Skeletal muscle tissue (tissue), 4 donors: ENCODE data around the gene CADM4. TPM values are rescaled to one million over a fixed set of nuclear protein-coding genes. Genes with fewer than 3 reads are reported as not detected.
"Not testable (repeated sequence)": the region's sequence is repeated elsewhere in the genome, so short reads cannot be mapped to it uniquely, and the experiment has no call there.

Experiments used
- H3K27ac ChIP-seq: one replicate; pipeline ENCODE4 v1.7.0; 2013; ENCODE audit warnings: mild to moderate bottlenecking, low read depth, low read length, inconsistent platforms
- H3K27me3 ChIP-seq, 3 donors: one replicate each; pipeline ENCODE4 v1.7.0; 2013; ENCODE audit warnings: low read length in 3 of 3; ENCODE audit not compliant: control insufficient read depth in 3 of 3, insufficient read depth in 3 of 3
- H3K36me3 ChIP-seq, 3 donors: one replicate each; pipeline ENCODE4 v1.7.0; 2013; ENCODE audit warnings: low read length in 3 of 3; ENCODE audit not compliant: control insufficient read depth in 3 of 3, insufficient read depth in 3 of 3
- H3K4me1 ChIP-seq, 3 donors: one replicate each; pipeline ENCODE4 v1.7.0; 2013; ENCODE audit warnings: low read length in 3 of 3, mild to moderate bottlenecking in 3 of 3; ENCODE audit not compliant: control insufficient read depth in 3 of 3, insufficient read depth in 3 of 3
- H3K4me3 ChIP-seq, 3 donors: one replicate each; pipeline ENCODE4 v1.7.0; 2013; ENCODE audit warnings: low read length in 3 of 3
- H3K9ac ChIP-seq, 3 donors: one replicate each; pipeline ENCODE4 v1.7.0; 2013; ENCODE audit warnings: low read length in 3 of 3, mild to moderate bottlenecking in 3 of 3, moderate library complexity in 2 of 3, low read depth in 1 of 3
- H3K9me3 ChIP-seq, 3 donors: one replicate each; pipeline ENCODE4 v1.7.0; 2013; ENCODE audit warnings: low read length in 3 of 3; ENCODE audit not compliant: control insufficient read depth in 3 of 3
- total RNA-seq: library from RNA; depleted of rRNA; stranded (reverse); fragments of >200 nt; gene quantifications from one replicate; pipeline ENCODE4 v1.2.3, GENCODE V29; 2014
- donor health status: Osteomylitis.

Gene CADM4
- total RNA-seq, 1 donor from 2014 or later, result 7.8 TPM

DNA sequence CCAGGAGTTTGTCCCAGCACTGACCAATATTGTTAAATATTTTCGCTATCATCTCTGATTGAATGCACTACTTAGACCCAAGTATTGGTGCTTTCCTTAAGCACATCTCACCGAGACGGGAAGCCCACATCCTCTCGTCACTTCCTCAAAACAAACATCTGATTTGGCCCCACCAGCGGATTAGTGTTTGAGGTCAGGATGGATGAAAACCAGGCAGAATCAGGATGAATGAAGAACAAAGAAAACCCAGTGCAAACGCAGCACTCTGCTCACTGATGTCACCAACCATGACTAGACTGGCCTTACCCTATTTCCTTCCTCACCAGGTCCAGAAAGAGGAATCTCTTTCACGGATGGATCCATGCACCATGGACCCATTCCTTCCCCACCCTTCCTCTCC, 24.4 kb upstream of the CADM4 start:
- no peak overlapping the region for H3K9ac ChIP-seq
- no peak overlapping the region for H3K27ac ChIP-seq
- peaks cover 7 to 14% (median 11%) of the 10 kb centered on the region in 3 donors for H3K4me1 ChIP-seq
- no peaks in the 10 kb centered on the region for H3K9me3 ChIP-seq
- peaks cover 2 to 7% (median 3%) of the 10 kb centered on the region in 3 donors for H3K36me3 ChIP-seq
- H3K4me3 ChIP-seq, result no peak overlapping the region
- peaks cover 4 to 19% (median 12%) of the 10 kb centered on the region in 3 donors for H3K27me3 ChIP-seq

DNA sequence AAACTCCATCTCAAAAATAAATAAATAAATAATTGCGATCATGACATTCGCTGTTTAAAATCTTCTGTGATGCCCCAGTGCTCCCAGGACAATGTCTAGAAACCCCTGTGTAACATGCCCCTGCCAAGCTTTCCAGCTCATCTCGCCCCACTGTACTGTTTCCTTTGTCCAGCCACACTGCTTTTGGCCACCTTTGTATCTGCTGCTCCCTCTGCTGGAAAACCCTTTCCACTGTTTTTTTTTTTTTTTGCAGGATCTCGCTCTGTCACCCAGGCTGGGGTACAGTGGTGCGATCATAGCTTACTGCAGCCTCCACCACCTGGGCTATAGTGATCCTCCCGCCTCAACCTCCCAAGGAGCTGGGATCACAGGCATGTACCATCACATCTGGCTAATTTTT, 22.8 kb upstream of the CADM4 start:
- peaks cover under 1 to 9% (median 5%) of the 10 kb centered on the region in 3 donors for H3K4me1 ChIP-seq
- H3K36me3 ChIP-seq, result peaks cover 2 to 9% (median 5%) of the 10 kb centered on the region in 3 donors
- H3K27ac ChIP-seq, result no peak overlapping the region
- H3K27me3 ChIP-seq, result peaks cover 4 to 9% (median 7%) of the 10 kb centered on the region in 3 donors
- peaks cover 2 to 6% (median 3%) of the 10 kb centered on the region in 3 donors for H3K9me3 ChIP-seq
- no peak overlapping the region for H3K9ac ChIP-seq
- H3K4me3 ChIP-seq, result no peak overlapping the region

DNA sequence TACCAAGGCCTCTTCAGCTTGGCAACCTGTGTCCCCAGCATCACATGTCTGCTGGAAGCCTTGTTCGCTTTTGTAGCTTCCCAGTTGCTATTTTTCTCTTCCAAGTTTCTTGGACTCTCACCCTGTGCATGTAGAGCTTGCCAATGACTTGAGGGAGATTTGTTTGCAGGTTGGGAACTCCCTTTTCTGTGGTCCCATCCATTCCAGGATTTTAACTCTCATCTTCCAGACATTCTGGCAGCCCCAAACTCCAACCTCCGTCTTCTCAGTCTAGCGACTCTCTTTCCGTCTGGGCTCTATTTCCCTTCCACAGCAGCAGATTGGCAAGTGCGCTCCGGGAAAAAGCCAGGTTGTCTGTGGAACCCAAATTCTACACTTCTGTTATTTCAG, 21.3 kb upstream of the CADM4 start:
- peaks cover 0 to 2% (median 0%) of the 10 kb centered on the region in 3 donors for H3K27me3 ChIP-seq
- H3K9me3 ChIP-seq, result peaks cover 2 to 6% (median 3%) of the 10 kb centered on the region in 3 donors
- no peak overlapping the region for H3K9ac ChIP-seq
- H3K4me3 ChIP-seq, result no peak overlapping the region
- H3K27ac ChIP-seq, result no peak overlapping the region
- peaks cover 0 to 9% (median 3%) of the 10 kb centered on the region in 3 donors for H3K36me3 ChIP-seq
- peaks cover 0 to 8% (median 0%) of the 10 kb centered on the region in 3 donors for H3K4me1 ChIP-seq

DNA sequence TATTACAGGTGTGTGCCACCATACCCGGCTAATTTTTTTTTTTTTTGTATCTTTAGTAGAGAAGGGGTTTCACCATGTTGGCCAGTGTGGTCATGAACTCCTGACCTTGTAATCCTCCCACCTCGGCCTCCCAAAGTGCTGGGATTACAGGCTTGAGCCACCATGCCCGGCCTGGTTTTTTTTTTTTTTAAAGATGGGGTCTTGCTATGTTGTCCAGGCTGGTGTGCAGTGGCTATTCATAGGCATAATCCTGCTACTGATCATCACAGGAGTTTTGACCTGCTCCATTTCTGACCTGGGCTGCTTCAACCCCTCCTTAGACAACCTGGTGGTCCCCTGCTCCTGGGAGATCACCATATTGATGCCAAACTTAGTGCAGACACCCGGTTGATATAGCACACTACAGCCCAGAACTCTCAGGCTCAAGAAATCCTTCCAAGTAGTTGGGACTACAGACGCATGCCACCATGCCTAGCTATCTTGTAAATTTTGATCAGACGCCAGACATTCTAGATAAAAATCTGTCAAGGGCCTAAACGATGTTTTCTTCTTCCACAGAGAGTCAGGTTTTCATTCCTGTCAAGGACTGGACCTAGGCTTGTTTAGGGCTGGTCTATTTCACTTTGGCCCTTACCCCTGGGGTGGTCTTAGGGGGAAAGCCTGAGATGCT, 20.8 kb upstream of the CADM4 start:
- Histone ChIP-seq H3K9ac (no peak overlapping the region), H3K4me3 (no peak overlapping the region), H3K9me3 (peaks cover 2 to 6% (median 3%) of the 10 kb centered on the region in 3 donors), H3K4me1 (peaks cover 0 to 8% (median 0%) of the 10 kb centered on the region in 3 donors), H3K27ac (no peak overlapping the region), H3K36me3 (peaks cover 2 to 9% (median 7%) of the 10 kb centered on the region in 3 donors), H3K27me3 (peaks cover 0 to 2% (median 0%) of the 10 kb centered on the region in 3 donors)

DNA sequence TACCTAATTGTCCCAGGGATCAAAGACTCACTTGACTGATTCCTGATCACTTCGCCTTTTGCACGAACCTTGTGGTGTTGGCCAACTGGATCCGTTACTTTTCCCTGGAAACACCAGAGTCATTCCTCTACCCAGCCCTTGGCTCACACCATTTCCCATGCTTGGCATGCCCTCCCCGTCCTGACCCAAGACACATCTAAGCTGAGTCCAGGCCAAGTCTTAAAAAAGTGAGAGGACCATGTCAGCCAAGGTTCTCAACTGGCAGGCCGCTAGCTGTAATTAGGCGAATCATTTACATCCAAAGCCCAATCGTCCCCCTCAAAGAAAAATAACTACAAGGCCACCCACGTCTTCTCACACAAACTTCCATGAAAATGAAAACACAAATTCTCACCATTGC, 18.8 kb upstream of the CADM4 start:
- Histone ChIP-seq H3K9ac (no peak overlapping the region), H3K9me3 (peaks cover 2 to 6% (median 3%) of the 10 kb centered on the region in 3 donors), H3K27me3 (no peaks in the 10 kb centered on the region), H3K27ac (no peak overlapping the region), H3K4me3 (no peak overlapping the region), H3K4me1 (peaks cover 0 to 2% (median 0%) of the 10 kb centered on the region in 3 donors), H3K36me3 (peaks cover 5 to 10% (median 6%) of the 10 kb centered on the region in 3 donors)

DNA sequence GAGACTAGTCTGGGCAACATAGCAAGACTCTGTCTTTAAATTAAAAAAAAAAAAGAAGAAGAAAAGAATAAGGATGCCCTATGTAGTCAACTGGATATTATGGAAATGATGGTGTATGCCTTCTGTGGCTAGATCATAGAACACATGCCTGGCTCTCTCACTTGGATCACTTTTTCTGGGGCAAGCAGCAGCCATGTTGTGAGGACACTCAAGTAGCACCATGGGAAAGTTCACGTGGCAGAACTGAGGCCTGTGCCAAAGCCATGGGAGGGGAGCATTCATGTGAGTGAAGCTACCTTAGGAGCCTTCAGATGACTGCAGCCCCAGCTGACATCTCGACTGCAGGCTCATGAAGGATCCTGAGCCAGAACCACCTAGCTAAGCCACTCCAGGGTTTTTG, 18.4 kb upstream of the CADM4 start:
- no peaks in the 10 kb centered on the region for H3K27me3 ChIP-seq
- no peak overlapping the region for H3K9ac ChIP-seq
- no peak overlapping the region for H3K27ac ChIP-seq
- H3K4me1 ChIP-seq, result peaks cover 0 to 2% (median 0%) of the 10 kb centered on the region in 3 donors
- no peak overlapping the region for H3K4me3 ChIP-seq
- H3K36me3 ChIP-seq, result peaks cover 5 to 10% (median 6%) of the 10 kb centered on the region in 3 donors
- peaks cover 2 to 6% (median 3%) of the 10 kb centered on the region in 3 donors for H3K9me3 ChIP-seq

DNA sequence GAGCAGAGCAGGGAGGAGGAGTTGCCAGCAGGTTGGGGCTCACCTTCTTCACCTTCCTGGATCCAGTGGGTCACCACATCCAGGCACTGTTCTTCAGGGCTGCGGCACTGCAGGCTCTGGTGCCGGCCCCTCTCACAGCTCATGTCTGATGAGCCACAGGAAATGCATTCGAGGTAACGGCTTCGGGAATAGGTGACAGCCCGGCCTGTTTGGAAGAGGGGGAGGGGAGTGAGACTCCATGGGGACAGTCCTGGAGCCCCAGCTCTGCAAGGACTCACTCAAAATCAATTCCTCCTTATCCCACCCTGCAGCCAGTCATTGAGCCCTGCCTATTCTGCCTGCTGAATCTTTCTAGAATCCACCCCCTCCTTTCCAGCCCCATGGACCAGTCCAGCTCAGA, 16.8 kb upstream of the CADM4 start:
- Histone ChIP-seq H3K27me3 (no peaks in the 10 kb centered on the region), H3K9me3 (peaks cover 2 to 6% (median 3%) of the 10 kb centered on the region in 3 donors), H3K9ac (no peak overlapping the region), H3K27ac (no peak overlapping the region), H3K4me3 (no peak overlapping the region), H3K4me1 (peaks cover 0 to 3% (median 0%) of the 10 kb centered on the region in 3 donors), H3K36me3 (peaks cover 5 to 10% (median 6%) of the 10 kb centered on the region in 3 donors)

DNA sequence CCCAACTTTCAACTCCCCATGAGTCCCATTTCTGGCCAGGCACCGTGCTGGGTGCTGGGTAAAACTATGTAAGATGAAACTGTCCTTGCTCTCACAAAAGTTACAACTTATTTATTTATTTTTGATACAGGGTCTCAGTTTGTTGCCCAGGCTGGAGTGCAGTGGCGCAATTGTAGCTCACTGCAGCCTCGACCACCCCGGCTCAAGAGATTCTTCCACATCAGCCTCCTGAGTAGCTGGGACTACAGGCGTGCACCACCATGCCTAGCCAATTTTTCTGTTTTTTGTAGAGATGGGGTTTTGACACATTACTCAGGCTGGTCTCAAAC, 12.9 kb upstream of the CADM4 start:
- peaks cover 0 to 3% (median 0%) of the 10 kb centered on the region in 3 donors for H3K4me1 ChIP-seq
- H3K9me3 ChIP-seq, result no peaks in the 10 kb centered on the region
- H3K36me3 ChIP-seq, result peaks cover 6 to 13% (median 9%) of the 10 kb centered on the region in 3 donors
- H3K27ac ChIP-seq, result no peak overlapping the region
- no peak overlapping the region for H3K9ac ChIP-seq
- H3K4me3 ChIP-seq, result no peak overlapping the region
- no peaks in the 10 kb centered on the region for H3K27me3 ChIP-seq

DNA sequence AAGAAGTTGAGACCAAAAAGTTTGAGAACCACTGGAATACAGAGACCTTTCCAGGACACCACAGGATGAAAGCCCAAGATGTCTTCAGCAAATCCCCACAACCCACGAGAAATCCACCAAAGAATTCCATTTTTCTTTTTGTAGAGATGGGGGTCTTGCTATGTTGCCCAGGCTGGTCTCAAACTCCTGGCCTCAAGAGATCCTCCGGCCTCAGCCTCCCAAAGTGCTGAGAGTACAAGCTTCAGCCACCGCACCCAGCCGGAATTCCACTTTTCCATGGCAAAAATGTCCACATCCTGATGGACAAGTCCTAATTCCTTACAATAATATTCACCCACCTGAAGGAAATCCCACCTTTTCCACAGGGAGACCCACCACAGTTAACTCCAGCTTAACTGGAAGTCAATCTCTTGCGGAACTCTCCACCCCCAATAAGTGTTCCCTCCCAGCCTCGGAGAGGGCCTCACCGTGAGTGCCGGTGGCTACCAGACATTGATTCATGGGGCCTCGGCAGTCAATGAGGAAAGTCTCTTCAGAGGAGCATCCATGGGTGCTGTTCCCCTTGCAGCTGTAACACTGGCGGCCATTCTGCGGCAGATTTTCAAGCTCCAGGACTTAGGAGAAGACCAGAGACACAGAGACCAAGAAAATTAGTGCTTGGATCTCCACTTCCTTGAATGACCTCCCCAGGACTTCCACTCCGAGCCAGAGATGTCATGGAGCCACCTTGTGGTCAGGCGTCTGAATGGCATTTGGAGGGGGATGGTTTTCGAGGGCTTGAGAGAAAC, 12.3 kb upstream of the CADM4 start:
- Histone ChIP-seq H3K9ac (no peak overlapping the region), H3K9me3 (no peaks in the 10 kb centered on the region), H3K27ac (no peak overlapping the region), H3K36me3 (peaks cover 6 to 13% (median 9%) of the 10 kb centered on the region in 3 donors), H3K27me3 (no peaks in the 10 kb centered on the region), H3K4me1 (peaks cover 0 to 3% (median 0%) of the 10 kb centered on the region in 3 donors), H3K4me3 (peak overlapping the region in 1 of 3 donors; percentile 29)

DNA sequence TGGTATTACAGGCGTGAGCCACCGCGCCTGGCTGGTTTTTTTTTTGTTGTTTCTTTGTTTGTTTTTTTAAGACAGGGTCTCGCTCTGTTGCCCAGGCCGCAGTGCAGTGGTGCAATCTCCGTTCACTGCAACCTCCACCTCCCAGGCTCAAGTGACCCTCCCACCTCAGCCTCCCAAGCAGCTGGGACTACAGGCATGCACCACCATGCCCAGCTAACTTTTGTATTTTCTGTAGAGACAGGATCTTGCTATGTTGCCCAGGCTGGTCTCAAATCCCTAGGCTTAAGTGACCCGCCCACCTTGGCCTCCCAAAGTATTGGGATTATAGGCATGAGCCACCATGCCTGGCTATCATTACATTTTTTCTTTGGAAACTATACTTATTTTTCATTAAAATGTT, 10.6 kb upstream of the CADM4 start:
- H3K4me3 ChIP-seq, H3K27me3 ChIP-seq, H3K36me3 ChIP-seq, H3K9ac ChIP-seq, H3K27ac ChIP-seq, H3K9me3 ChIP-seq, H3K4me1 ChIP-seq: not testable (repeated sequence)
